ENCODE measurements around the gene PPARG.
"Not testable (repeated sequence)": the region's sequence is repeated elsewhere in the genome, so short reads cannot be mapped to it uniquely, and the experiment has no call there.

Gene PPARG

DNA sequence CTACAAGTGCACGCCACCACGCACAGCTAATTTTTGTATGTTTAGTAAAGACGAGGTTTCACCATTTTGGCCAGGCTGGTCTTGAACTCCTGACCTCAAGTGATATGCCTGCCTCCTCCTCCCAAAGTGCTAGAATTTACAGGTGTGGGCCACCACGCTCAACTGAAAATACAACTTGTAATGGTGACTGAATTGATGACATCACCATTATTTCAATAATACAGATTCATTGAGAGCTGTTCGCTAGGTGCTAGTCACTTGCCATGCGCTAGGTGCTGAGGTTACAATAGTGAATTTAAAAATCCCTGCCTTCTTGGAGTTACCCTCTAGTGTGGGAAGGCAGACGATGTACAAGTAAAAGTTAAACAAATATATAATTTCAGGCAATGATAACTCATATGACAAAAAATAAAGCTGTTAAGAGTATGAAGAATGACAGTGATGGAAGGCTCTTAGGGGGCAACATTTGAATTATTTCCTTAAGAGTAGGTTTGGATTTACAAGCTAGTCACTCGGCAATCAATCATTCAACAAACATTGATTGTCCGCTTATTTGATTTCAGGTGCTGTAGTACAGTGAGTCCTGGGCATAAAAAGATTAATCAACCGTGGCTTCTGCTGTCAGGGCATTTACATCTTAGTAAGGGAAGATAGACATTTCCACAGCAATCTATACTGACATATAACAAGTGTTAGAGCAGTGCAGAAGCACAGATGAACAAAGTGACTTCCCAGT, 9.1 kb upstream of the PPARG start:
- no peak for DNase-seq (ENCODE audit: low spot score)

GRCh38 chr3:12280357-12280806, 8.5 kb upstream of the PPARG start:
- DNase-seq (ENCODE audit: low spot score) = no peak

GRCh38 chr3:12284591-12284990, 4.3 kb upstream of the PPARG start:
- DNase-seq (ENCODE audit: low spot score) = no peak

DNA sequence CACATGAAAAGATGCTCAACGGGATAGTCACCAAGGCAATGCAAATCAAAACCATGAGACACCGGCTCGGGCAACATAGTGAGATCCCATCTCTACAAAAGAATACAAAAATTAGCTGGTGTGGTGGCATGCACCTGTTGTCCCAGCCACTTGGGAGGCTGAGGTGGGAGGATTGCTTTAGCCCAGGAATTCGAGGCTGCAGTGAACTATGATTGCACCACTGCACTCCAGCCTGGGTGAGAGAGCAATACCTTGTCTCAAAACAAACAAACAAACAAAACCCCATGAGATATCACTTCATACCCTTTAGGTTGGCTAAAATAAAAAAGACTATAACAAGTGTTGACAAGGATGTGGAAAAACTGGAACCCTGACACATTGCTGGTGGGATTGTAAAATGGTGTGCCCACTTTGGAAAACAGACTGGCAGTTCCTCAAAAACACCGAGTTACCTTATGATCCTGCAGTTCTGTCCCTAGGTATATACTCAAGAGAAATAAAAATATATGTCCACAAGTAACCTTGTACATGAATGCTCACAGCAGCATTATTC, 3.8 kb upstream of the PPARG start:
- DNase-seq (ENCODE audit: low spot score) = no peak

GRCh38 chr3:12285779-12286178, 3.1 kb upstream of the PPARG start:
- DNase-seq (ENCODE audit: low spot score) = not testable (repeated sequence)

GRCh38 chr3:12286504-12286903, 2.4 kb upstream of the PPARG start:
- DNase-seq (ENCODE audit: low spot score) = no peak

DNA sequence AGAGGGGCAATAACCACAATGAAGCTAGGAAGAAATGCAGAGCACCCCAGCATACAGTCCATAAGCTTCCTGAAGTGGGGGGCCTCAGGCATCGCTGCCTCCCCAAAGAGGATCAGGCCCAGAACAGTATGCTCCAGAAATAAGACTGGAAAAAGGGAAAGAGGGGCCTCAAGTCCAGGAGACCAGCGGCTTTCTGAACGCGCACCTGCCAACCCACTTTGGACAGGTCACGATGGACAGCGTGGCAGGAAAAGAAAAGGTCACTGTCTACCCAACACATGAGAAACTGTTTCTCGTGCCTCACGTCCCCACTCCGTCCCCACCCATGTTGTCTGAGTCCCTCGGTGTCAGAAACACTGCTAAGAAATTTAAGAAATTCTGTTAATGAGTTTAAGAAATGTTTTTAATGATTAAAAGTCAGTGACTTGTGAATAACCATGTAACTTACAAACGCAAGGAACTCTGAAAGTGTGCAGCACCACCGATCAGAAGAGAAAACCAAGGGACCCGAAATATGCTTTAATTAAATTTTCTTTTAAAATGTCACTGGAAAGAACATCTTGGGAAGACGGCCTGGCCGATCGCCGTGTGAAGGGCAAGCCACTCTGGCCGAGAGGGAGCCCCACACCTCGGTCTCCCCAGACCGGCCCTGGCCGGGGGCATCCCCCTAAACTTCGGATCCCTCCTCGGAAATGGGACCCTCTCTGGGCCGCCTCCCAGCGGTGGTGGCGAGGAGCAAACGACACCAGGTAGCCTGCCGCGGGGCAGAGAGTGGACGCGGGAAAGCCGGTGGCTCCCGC, 1.7 kb upstream of the PPARG start:
- DNase-seq (ENCODE audit: low spot score) = peak; percentile 29

- DNase-seq (ENCODE audit: low spot score) = peak; percentile 52
Measured at GRCh38 chr3:12287727-12288181, 1.1 kb upstream of the PPARG start.

DNA sequence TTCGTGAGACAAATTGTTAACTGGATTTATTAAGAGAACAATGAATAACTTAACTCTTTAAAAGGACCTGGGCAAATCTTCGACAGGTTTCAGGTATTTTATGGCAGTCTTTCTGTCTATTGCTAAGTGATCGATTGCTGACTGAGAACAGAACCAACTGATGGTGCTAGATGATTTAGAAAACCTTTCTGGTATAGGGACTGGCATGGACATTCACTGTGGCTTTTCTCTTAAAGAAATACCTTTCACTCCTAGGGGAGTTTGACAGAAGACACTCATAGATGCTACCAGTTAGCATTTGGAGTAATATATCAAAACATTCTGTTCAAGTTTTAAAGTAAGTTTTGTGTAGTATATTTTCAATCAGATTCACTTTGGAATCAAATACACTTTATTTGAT, 654 bp downstream of the PPARG start:
- no peak for DNase-seq (ENCODE audit: low spot score)

DNA sequence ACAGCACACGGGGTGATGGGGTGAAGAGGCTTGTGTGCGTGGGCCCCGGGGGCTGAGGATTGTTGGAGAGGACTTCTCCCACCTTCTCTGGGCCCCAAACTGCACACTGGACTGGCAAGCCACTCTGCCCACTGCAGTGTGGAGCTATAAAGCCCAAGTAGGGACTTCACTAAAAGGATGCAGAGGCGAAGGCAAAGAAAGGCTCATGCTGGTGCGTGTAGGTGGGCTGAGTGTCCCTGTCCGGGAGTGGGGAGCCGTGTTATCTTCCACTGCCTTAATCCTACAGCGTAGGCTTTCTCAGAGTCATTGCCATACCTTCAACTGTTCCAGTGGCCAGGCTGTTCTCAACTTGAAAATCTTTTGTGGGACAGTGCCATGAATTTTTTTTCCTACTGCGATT, 3.9 kb downstream of the PPARG start:
- no peak for DNase-seq (ENCODE audit: low spot score)

DNA sequence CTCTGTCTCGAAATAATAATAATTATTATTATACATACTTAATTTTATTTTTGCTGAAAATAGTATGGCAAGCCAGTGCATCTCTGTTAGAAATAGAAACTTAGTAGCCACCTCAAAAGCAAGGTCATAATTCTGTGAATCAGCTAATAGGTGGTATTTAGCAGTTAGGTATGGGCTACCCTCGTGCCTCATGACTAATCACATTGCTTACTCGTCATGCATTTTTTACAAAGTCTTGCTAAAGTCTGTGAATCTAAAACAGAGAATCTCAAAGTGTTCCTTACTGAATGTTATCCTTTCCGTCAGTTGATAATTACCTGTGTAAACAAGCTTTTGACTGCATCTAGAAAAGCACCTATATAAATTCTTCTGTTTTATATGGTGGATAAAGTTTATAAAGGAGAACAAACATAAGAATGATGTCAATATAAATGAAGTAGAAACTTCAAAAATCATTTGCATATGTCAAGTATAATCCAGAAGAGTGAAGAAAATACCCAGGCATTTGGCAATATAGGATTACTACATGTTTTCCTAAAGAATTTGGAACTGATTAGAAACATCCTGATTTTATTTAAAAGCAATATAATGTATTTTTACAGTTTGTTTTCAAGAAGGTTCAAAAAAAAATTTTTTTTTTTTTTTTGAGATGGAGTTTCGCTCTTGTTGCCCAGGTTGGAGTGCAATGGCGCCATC, 6.2 kb downstream of the PPARG start:
- peak; percentile 67 for DNase-seq (ENCODE audit: low spot score)

GRCh38 chr3:12296511-12296910, 7.6 kb downstream of the PPARG start:
- DNase-seq (ENCODE audit: low spot score) = no peak

DNA sequence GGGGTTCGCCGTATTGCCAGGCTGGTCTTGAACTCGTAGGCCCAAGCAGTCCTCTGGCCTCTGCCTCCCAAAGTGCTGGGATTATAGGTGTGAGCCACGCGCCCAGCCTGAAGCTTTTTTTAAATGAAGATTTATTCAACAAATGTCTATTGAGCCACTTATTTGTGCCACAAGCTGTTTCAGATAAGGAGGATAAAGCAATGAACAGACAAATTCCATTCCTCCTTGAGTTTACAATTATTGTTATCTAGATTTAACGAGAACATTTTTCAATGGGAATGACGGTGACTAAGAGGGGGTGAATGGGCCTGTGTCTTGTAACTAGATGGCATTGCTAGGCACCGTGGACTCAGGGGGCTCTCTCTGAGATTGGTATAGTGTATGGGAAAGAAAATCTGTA, 10.2 kb downstream of the PPARG start:
- no peak for DNase-seq (ENCODE audit: low spot score)

GRCh38 chr3:12300137-12300536, 11.3 kb downstream of the PPARG start:
- DNase-seq (ENCODE audit: low spot score) = no peak

DNA sequence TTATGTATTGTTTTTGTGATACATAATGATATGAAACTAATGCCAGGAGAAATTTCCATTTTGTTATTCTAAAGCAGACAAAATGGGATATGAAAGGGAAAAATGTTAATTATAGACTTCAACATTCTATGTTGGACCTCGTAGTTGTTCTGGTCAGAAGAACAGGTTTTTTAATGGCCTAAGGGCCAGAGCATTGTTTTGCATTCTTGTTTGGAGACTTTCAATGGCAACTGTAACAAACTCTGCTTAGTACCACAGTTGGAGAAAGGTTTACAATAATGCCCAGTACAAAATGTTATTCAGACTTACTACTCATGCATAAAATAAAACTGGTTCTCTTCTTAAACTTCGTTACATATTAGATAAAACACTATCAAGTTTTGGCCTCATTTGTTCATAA, 12.2 kb downstream of the PPARG start:
- no peak for DNase-seq (ENCODE audit: low spot score)

DNA sequence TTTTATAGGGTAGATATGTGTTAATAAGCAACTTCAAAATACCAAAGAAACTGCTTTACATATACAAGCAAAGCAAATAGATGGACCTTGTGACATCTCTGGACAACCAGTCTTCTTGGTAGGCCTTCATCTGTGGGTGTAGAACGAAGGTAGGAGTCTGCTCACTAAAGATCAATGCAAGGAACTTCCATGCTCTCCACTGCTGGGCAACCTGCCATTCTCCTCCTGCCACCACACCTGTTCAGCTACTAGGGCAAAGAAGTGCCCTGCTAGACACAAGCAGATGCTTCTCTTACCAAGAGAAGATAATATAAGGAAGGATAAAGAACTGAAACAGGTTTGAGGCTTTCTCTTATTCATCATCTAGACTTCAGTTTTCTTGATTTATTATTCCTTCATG, 12.6 kb downstream of the PPARG start:
- no peak for DNase-seq (ENCODE audit: low spot score)

GRCh38 chr3:12302564-12302963, 13.7 kb downstream of the PPARG start:
- DNase-seq (ENCODE audit: low spot score) = no peak

DNA sequence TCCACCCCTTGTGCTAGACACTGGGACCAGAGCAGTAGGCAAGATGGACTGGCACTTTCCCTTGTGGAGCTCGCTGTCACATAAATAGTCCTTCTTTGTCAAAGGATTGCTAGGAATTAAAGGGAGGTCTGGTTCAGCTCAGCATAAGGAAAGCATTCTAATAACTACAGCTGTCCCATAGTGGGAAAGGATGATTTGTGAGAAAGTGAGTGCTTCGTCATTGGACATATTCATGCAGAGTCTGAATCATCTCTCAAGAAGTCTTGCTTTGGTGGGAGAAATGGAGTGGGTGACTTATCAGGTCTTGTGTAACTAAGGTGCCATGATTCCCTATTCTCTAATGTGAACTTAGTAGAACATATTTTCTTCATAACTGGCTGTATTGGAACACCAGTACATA, 14.7 kb downstream of the PPARG start:
- DNase-seq (ENCODE audit: low spot score) = peak; percentile 89

- DNase-seq (ENCODE audit: low spot score) = no peak
Measured at GRCh38 chr3:12303993-12304392, 15.1 kb downstream of the PPARG start.

DNA sequence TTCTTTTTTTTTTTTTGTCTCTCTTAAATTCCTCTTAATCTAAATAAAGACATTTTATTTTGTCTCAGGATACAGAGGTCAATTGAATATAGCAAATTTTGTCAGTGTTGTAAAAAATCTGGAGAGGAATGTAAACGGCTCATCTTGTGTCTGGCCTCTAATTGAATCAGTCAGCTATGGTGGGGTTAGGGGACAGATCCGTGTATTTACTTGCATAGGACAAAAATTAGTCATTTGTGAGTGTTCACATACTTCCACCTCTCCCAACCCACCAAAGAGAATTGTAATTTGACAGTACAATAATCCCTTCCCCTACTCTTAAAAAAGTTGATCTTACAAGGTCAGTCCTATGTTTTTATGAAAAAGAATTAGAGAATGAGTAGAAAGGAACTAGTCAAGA, 18.3 kb downstream of the PPARG start:
- no peak for DNase-seq (ENCODE audit: low spot score)

GRCh38 chr3:12308517-12308916, 19.6 kb downstream of the PPARG start:
- peak; percentile 37 for DNase-seq (ENCODE audit: low spot score)

GRCh38 chr3:12309716-12310115, 20.8 kb downstream of the PPARG start:
- DNase-seq (ENCODE audit: low spot score) = no peak

DNA sequence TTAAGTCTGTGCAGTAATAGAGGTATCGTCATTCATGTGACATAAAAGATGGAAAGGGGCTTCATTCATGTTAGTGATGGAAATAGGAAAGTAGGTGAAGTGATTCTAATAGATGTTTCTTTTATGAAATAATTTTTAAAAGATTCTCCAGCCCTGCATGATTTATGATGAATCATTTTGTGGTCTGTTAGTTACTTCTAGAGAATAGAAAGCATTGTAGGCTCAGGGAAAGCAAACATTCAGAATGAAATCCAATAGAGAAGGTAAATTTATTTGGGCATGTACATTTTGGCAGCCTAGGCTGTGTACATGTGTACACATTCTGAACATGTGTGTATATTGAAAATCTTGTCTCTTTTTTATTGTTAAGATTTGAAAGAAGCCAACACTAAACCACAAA, 23.1 kb downstream of the PPARG start:
- DNase-seq (ENCODE audit: low spot score) = no peak

Measured in hepatic stellate cell (primary cell).